ENCODE results near the gene NUP58. TPM values are rescaled to one million over a fixed set of nuclear protein-coding genes. Genes with fewer than 3 reads are reported as not detected.
"Not testable (repeated sequence)": the region's sequence is repeated elsewhere in the genome, so short reads cannot be mapped to it uniquely, and the experiment has no call there.

NUP58 gene
- total RNA-seq, 2 donors from 2014 or later = 124 to 165 TPM

DNA sequence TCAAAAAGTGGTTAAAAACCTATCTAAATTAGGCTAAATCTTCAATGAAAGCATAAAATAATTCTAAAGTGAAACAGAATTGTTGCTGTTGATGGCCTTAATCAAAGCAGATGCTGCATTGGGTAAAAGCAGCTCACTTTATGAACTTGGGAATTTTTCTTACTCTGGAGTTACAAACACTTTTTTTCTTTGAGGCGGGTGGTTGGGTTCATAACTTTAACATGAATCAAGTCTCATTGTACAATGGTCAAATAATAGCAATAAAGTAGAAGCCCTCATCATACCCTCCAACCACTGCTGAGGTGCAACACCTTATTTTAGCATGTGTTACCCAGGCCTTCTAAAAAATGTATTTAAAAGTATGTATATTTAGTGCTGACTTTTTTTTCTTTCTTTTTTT, 29.1 kb downstream of the NUP58 start:
- Mint-ChIP-seq H3K27me3 (no peaks in the 10 kb centered on the region), H3K27ac (no peak overlapping the region), H3K4me3 (no peak overlapping the region), H3K36me3 (ENCODE audit: low read depth) (peaks cover 100% of the 10 kb centered on the region), H3K4me1 (no peaks in the 10 kb centered on the region), H3K9me3 (no peaks in the 10 kb centered on the region)
- no peak for ATAC-seq (replicated peaks)

DNA sequence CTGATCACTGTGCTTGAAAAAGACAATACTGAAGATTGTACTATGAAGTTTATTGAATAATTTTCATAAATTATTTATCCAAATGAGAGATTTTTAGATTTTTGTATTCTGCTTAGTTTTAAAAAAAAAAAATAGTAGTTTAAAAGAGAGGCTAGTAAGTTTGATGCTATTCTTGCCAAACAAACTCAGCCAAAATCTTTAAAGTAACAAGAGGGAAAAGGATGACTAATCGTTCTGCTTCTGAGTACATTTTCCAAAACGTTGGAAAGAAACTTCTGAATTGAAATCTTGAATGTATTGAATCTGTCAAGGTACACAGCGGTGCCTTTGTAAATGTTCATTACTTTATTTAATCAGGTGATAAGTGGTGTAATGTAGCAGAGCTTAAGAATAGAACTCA, 34.4 kb downstream of the NUP58 start:
- ATAC-seq (replicated peaks) = no peak
- Mint-ChIP-seq H3K27ac (no peak overlapping the region), H3K4me3 (no peak overlapping the region), H3K4me1 (no peaks in the 10 kb centered on the region), H3K9me3 (no peaks in the 10 kb centered on the region), H3K36me3 (ENCODE audit: low read depth) (peaks cover 99% of the 10 kb centered on the region), H3K27me3 (no peaks in the 10 kb centered on the region)

DNA sequence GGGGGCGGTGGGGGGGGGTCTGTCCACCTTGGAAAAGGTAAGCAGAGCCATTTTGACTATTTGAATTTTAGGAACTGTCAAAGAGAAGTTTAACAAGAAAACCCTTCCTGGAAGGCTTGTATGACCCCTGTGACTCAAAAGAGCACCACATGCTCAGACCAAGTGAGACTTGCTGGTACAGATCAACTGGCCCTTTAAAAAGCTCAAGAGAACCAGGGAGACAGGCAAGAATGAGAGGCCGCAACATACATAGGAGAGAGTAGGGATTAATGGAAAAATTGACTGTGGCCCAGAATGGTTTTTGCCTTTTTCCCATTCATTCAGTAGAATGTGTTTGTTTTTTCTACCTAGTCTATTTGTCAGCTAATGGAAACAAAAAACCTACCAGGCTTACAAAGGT, 44.2 kb downstream of the NUP58 start:
- Mint-ChIP-seq H3K4me1 (no peaks in the 10 kb centered on the region), H3K27ac (no peak overlapping the region), H3K9me3 (no peaks in the 10 kb centered on the region), H3K4me3 (no peak overlapping the region), H3K36me3 (ENCODE audit: low read depth) (peaks cover 16% of the 10 kb centered on the region), H3K27me3 (no peaks in the 10 kb centered on the region)
- no peak for ATAC-seq (replicated peaks)

DNA sequence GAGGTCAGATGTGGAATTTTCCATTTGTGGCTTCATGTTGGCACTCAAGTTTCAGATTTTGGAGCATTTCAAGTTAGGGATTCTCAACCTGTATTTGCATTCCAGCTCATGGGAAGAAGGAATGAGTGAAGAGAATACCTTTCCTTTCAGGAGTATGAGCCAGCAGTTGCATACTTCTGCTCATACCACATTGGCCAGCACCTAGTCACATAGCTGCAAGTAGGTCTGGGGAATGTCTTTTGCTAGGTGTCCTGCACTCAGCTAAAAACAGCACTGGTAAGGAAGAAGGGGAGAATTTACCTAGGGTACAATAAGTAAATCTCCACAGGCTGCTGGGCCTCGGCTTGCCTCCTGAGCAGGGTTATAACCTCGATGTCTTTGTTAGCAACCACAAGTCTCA, 45.7 kb downstream of the NUP58 start:
- Mint-ChIP-seq H3K4me1 (no peaks in the 10 kb centered on the region), H3K4me3 (no peak overlapping the region), H3K27me3 (no peaks in the 10 kb centered on the region), H3K36me3 (ENCODE audit: low read depth) (peaks cover 5% of the 10 kb centered on the region), H3K9me3 (no peaks in the 10 kb centered on the region), H3K27ac (no peak overlapping the region)
- ATAC-seq (replicated peaks) = no peak

DNA sequence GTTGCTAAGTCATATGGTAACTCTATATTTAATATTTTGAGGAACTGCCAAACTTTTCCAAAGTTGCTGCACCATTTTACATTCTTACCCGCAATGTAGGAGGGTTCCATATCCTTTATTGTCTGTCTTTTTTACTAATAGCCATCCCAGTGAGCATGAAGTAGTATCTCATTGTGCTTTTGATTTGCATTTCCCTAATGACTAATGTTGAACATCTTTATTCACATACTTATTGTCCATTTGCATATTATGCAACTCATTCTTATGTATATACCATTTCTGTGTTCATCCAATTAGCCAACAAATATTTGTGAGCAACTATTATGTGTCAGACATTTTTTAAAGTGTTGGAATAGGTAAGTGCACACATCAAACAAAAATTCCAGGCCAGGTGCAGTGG, 50.0 kb downstream of the NUP58 start:
- Mint-ChIP-seq H3K9me3 (no peaks in the 10 kb centered on the region), H3K4me3 (no peak overlapping the region), H3K4me1 (no peaks in the 10 kb centered on the region), H3K27me3 (peaks cover 22% of the 10 kb centered on the region), H3K36me3 (ENCODE audit: low read depth) (no peaks in the 10 kb centered on the region), H3K27ac (no peak overlapping the region)
- no peak for ATAC-seq (replicated peaks)

DNA sequence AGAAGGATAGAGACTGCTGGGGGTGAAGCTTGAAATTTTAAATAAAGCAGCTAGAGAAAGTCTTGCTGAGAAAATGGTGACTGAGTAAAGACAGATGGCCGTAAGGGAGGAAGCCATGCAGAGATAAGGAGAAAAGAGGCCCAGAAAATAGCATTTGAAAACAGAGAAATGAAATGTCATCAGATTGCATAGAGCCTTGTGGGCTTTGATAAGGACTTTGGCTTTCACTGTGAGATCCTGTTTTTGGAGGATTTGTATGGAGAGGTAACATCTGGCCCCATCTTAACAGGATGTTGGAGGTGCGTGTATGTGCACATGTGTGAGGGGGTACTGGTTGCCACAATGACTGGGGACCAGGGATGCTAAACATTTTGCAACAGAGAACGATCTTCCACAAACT, 50.8 kb downstream of the NUP58 start:
- H3K4me1 Mint-ChIP-seq = no peaks in the 10 kb centered on the region
- no peaks in the 10 kb centered on the region for H3K9me3 Mint-ChIP-seq
- no peak overlapping the region for H3K4me3 Mint-ChIP-seq
- peaks cover 23% of the 10 kb centered on the region for H3K27me3 Mint-ChIP-seq
- H3K36me3 Mint-ChIP-seq (ENCODE audit: low read depth) = no peaks in the 10 kb centered on the region
- no peak for ATAC-seq (replicated peaks)
- H3K27ac Mint-ChIP-seq = no peak overlapping the region

DNA sequence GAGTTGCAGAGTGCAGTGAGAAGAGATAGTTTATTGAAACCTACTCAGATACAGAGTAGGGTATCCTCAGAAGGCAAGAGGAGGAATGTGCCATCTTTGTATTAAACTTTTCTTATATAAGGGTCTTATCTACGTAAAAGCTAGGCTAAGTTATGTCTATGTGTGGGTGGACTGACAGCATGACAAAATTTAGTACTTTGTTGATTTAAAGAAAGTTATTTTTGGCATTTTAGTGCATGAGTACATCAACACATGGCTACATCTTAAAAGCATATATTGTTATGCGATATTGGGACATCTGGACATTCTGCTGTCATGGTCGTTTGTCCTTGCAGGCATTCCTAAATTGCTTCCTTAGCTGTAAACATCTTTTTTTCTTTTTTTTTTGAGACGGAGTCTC, 51.4 kb downstream of the NUP58 start:
- ATAC-seq (replicated peaks) = no peak
- Mint-ChIP-seq H3K27me3 (peaks cover 27% of the 10 kb centered on the region), H3K4me1 (no peaks in the 10 kb centered on the region), H3K4me3 (no peak overlapping the region), H3K36me3 (ENCODE audit: low read depth) (no peaks in the 10 kb centered on the region), H3K9me3 (no peaks in the 10 kb centered on the region), H3K27ac (no peak overlapping the region)

DNA sequence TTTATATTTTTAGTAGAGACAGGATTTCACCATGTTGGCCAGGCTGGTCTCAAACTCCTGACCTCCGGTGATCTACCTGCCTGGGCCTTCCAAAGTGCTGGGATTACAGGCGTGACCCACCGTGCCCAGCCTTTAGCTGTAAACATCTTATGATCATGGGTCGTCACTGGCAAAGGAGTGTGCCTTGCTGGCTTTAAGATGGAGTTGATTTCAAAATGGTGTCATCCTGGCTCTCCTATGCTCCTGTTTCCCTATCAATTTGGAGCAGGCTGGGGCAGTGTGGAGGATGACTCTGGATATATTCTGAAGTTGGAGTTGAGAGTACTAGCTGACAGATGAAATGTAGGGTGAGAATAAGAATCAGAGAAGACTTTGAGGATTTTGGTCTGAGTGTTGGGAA, 51.9 kb downstream of the NUP58 start:
- H3K4me1 Mint-ChIP-seq = no peaks in the 10 kb centered on the region
- no peak for ATAC-seq (replicated peaks)
- no peaks in the 10 kb centered on the region for H3K9me3 Mint-ChIP-seq
- no peaks in the 10 kb centered on the region for H3K36me3 Mint-ChIP-seq (ENCODE audit: low read depth)
- H3K27ac Mint-ChIP-seq = no peak overlapping the region
- H3K27me3 Mint-ChIP-seq = peaks cover 27% of the 10 kb centered on the region
- H3K4me3 Mint-ChIP-seq = no peak overlapping the region

DNA sequence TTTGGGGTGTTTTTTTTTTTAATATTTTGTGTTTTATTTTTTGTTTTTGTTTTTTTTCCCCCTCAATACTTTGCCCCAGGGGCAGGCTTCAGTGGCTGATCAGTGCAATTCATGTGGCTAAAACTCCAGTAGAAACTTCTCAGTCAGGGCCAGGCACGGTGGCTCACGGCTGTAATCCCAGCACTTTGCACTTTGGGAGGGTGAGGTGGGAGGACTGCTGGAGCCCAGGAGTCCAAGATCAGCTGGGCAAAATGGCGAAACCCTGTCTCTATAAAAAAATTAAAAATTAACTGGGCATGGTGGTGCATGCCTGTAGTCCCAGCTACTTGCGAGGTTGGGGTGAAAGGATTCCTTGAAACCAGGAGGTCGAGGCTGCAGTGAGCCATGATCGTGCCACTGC, 53.0 kb downstream of the NUP58 start:
- H3K36me3 Mint-ChIP-seq (ENCODE audit: low read depth) = no peaks in the 10 kb centered on the region
- peaks cover 27% of the 10 kb centered on the region for H3K27me3 Mint-ChIP-seq
- no peaks in the 10 kb centered on the region for H3K4me1 Mint-ChIP-seq
- no peak for ATAC-seq (replicated peaks)
- no peak overlapping the region for H3K4me3 Mint-ChIP-seq
- H3K27ac Mint-ChIP-seq = no peak overlapping the region
- H3K9me3 Mint-ChIP-seq = no peaks in the 10 kb centered on the region

DNA sequence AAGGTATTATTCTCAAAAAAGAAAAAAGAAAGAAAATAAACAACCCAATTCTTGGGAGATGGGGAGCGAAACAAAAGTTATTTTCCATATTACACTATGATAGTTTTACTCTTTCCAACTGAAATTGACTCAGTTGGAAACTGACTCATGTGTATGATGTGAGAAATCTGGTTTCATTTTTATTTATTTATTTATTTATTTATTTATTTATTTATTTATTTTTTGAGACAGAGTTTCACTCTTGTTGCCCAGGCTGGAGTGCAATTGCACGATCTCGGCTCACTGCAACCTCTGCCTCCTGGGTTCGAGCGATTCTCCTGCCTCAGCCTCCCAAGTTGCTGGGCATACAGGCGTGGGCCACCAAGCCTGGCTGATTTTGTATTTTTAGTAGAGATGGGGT, 59.0 kb downstream of the NUP58 start:
- H3K9me3 Mint-ChIP-seq; ATAC-seq (replicated peaks); H3K4me1 Mint-ChIP-seq; H3K4me3 Mint-ChIP-seq; H3K27ac Mint-ChIP-seq; H3K36me3 Mint-ChIP-seq (ENCODE audit: low read depth): not testable (repeated sequence)
- peaks cover 18% of the 10 kb centered on the region for H3K27me3 Mint-ChIP-seq

DNA sequence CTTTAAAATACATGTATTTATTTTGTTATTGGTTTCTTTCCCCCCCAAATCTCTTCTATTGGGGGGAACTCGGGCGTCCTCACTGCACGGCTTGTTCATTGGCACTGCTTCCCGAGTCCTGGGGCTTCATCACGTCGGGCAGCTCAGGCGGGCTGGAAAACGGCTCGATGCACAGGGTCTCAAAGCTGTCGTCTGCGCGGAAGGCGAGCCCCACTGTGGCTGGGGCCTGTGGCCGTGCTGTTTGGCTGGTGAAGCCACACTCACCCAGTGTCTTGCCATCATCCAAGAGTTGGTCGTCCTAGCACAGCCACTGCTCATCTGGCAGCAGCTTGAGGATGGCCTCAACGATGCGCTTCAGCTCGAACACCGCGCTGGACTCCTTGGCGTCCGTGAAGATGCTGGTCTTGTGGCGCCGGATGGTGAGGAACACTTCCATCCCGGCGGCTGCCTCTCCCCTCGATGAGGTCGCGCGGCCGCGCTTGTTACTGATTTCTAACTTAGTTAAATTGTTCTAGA, 64.4 kb downstream of the NUP58 start:
- no peak for ATAC-seq (replicated peaks)
- H3K27me3 Mint-ChIP-seq = peaks cover 29% of the 10 kb centered on the region
- H3K36me3 Mint-ChIP-seq (ENCODE audit: low read depth) = no peaks in the 10 kb centered on the region
- H3K27ac Mint-ChIP-seq = no peak overlapping the region
- H3K9me3 Mint-ChIP-seq = no peaks in the 10 kb centered on the region
- no peak overlapping the region for H3K4me3 Mint-ChIP-seq
- H3K4me1 Mint-ChIP-seq = no peaks in the 10 kb centered on the region

DNA sequence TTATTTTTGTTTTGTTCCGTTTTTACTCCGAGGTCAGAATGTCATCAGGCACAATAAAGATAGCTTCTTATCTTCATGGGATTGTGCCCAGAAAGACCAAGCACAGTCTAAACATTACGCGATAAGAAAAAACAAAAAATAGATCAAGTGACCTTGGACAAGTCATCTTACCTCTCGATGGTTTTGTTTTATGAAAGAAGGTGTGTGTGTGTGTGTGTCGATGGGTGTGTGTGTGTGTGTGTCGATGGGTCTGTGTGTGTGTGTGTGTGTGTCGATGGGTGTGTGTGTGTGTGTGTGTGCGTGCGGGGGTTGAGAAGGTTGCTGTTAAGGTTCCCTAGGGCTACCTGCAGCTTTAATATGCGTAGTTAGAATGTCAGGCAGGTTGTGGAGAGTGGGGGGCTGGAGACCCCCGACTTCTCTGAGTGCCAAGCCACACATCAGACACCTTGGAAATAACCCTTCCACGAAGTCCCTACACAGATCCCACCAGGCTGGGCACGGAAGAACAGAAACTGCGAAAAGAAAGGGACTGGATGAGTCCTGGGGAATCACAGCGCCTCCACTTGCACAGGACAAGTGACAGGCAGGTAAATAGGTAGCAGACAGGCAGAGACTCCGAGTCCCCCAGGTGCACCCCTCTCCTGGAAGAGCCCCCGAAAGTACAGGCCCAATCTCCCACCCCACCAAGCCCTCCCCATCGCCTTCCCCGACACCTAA, 69.9 kb downstream of the NUP58 start:
- H3K27ac Mint-ChIP-seq = no peak overlapping the region
- no peaks in the 10 kb centered on the region for H3K4me1 Mint-ChIP-seq
- H3K9me3 Mint-ChIP-seq = no peaks in the 10 kb centered on the region
- peaks cover 58% of the 10 kb centered on the region for H3K27me3 Mint-ChIP-seq
- ATAC-seq (replicated peaks) = no peak
- no peaks in the 10 kb centered on the region for H3K36me3 Mint-ChIP-seq (ENCODE audit: low read depth)
- peak overlapping the region; percentile 62 for H3K4me3 Mint-ChIP-seq

DNA sequence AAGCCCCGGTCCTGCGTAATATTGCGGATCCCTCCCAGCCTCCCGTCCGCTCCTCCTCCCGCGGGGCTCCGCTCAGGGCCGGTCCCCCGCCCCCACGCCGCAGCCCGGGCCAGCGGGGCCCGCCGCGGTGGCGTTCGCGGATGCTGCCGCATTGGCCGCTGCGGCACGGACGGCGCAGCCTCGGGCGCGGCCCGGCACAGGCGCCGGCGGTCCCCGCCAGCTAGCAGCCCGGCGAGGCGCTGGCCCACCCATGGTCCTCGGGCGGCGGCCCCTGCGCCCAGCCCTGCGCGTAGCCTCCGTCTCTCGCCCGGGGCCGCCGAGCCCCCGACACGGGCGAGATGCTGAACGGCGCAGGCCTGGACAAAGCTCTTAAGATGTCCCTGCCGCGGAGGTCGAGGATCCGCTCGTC, 70.5 kb downstream of the NUP58 start, which contains the start of gene ATP8A2:
ATP8A2 (plus strand) TSS at position 100 of the 409 bp plus-strand sequence; CDS start at position 339, 239 bp downstream.
- no peak for ATAC-seq (replicated peaks)

DNA sequence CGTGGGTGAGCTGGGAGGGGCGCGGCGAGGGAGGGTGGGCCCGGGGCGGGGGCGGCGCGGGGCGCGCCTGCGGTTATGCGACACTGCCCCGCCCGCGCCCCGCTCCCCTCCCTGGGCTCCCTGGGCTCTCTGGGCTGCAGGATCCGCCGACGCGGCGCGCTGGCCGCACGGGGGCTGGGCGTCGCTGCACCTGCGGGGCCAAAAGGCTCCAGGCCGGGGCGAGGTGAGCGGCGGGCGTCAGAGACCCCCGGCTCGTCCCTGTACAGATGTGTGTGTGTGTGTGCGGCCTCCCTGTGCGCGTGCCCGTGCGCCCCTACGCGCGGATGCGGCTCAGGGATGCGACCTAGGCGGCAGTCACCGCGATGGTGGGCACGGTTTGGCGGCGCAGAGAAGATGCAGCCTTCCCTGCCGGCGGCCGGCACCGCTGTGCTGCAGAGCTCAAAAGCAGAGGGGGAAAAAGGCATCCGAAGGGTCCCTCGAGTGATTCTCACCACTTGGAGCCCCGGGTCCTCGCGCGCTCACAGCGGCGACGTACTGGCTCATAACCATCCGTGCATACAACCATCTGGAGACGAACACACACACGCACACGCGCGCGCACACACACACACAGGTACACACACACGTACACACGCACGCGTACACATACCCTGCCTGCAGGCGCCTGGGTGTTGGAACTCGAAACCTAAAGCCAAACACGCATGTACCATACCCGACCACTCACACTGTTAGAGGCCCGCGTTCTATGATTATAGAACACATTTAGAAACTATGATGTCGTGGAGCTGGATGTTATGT, 71.1 kb downstream of the NUP58 start:
- no peaks in the 10 kb centered on the region for H3K36me3 Mint-ChIP-seq (ENCODE audit: low read depth)
- no peak overlapping the region for H3K27ac Mint-ChIP-seq
- peaks cover 52% of the 10 kb centered on the region for H3K27me3 Mint-ChIP-seq
- no peak for ATAC-seq (replicated peaks)
- no peaks in the 10 kb centered on the region for H3K9me3 Mint-ChIP-seq
- H3K4me3 Mint-ChIP-seq = peak overlapping the region; percentile 17
- no peaks in the 10 kb centered on the region for H3K4me1 Mint-ChIP-seq

More for the DNA sequence above, 70.5 kb downstream of the NUP58 start, which contains the start of gene ATP8A2:
- no peaks in the 10 kb centered on the region for H3K36me3 Mint-ChIP-seq (ENCODE audit: low read depth)
- H3K4me1 Mint-ChIP-seq = no peaks in the 10 kb centered on the region
- peaks cover 58% of the 10 kb centered on the region for H3K27me3 Mint-ChIP-seq
- peak within 1 kb of the TSS; percentile 62 for H3K4me3 Mint-ChIP-seq
- no peaks in the 10 kb centered on the region for H3K9me3 Mint-ChIP-seq
- H3K27ac Mint-ChIP-seq = no peak within 1 kb of the TSS

Measured in activated T-helper 17 cell treated with anti-CD3 and anti-CD28 coated beads, Interleukin-2, amount 50 U/mL, for 72 hours (primary cell).